Smooth muscle cell (in vitro differentiated cells): ENCODE data around the gene NME2. TPM values are rescaled to one million over a fixed set of nuclear protein-coding genes. Genes with fewer than 3 reads are reported as not detected.

Experiments used
- DNase-seq: peaks from one replicate; lab custom pipeline; 2025; ENCODE audit not compliant: unreplicated experiment; lab: John Stamatoyannopoulos, UW
- H2AFZ ChIP-seq: fragments of 200-600 bp; sonication (generic); 2 replicates; pipeline ENCODE4 v1.6.0; 2016; ENCODE audit warnings: antibody characterized with exemption, low read depth, mild to moderate bottlenecking
- H3F3A ChIP-seq: fragments of 200-600 bp; sonication (generic); 2 replicates; pipeline ENCODE4 v1.6.0; 2017; ENCODE audit warnings: antibody characterized with exemption, low read depth
- H3K27ac ChIP-seq: fragments of 200-600 bp; sonication (generic); 2 replicates; pipeline ENCODE4 v1.5.1; 2016; ENCODE audit warnings: low read depth, mild to moderate bottlenecking
- H3K27me3 ChIP-seq: fragments of 200-600 bp; sonication (generic); 2 replicates; pipeline ENCODE4 v1.6.1; 2016; ENCODE audit warnings: low read depth, mild to moderate bottlenecking
- H3K36me3 ChIP-seq: fragments of 200-600 bp; sonication (generic); 2 replicates; pipeline ENCODE4 v1.5.1; 2016; ENCODE audit warnings: low read depth
- H3K4me1 ChIP-seq: fragments of 200-600 bp; sonication (generic); 2 replicates; pipeline ENCODE4 v1.5.1; 2016; ENCODE audit warnings: low read depth
- H3K4me2 ChIP-seq: fragments of 200-600 bp; sonication (generic); 2 replicates; pipeline ENCODE4 v1.6.0; 2016; ENCODE audit warnings: mild to moderate bottlenecking
- H3K4me3 ChIP-seq: fragments of 200-600 bp; sonication (generic); 2 replicates; pipeline ENCODE4 v1.5.1; 2016; ENCODE audit warnings: mild to moderate bottlenecking
- H3K79me2 ChIP-seq: fragments of 200-600 bp; sonication (generic); 2 replicates; pipeline ENCODE4 v1.6.0; 2016; ENCODE audit warnings: low read depth, mild to moderate bottlenecking
- H3K9ac ChIP-seq: fragments of 200-600 bp; sonication (generic); 2 replicates; pipeline ENCODE4 v1.6.0; 2016; ENCODE audit warnings: low read depth
- H3K9me3 ChIP-seq: fragments of 200-600 bp; sonication (generic); replicated peaks from 2 replicates; pipeline ENCODE4 v1.5.1; 2016; ENCODE audit warnings: low read depth
- H4K20me1 ChIP-seq: fragments of 200-600 bp; sonication (generic); 2 replicates; pipeline ENCODE4 v1.6.0; 2016; ENCODE audit warnings: low read depth
- CTCF ChIP-seq: fragments of 200-600 bp; sonication (generic); IDR thresholded peaks from 2 replicates; pipeline ENCODE4 v1.5.1; 2017; ENCODE audit warnings: borderline replicate concordance, mild to moderate bottlenecking, antibody characterized with exemption; ENCODE audit not compliant: insufficient read depth, poor library complexity, severe bottlenecking
- WGBS: methylation state at CpG from one replicate; pipeline ENCODE4 v1.1.7; 2016; ENCODE audit warnings: low lambda C conversion rate; 5-methylcytosine and 5-hydroxymethylcytosine counted together
- polyA plus RNA-seq: library from polyadenylated mRNA; unstranded; fragments of >200 nt; fragmentation: Nextera tagmentation; extraction: Ambion mirVana; gene quantifications from 2 replicates; pipeline ENCODE4 v1.2.1, GENCODE V29; 2016
- total RNA-seq: library from RNA; depleted of rRNA; stranded (reverse); fragments of >200 nt; gene quantifications from 2 replicates; pipeline ENCODE4 v1.2.3, GENCODE V29; 2014

Gene NME2
- total and polyA plus RNA-seq, 2 experiments from 2014 or later: 496 to 675 TPM

- no peak for TF ChIP-seq CTCF
- Histone ChIP-seq H3K4me3 (no peak overlapping the region), H3K4me1 (peaks cover 6% of the 10 kb centered on the region), H3K36me3 (no peaks in the 10 kb centered on the region), H3K4me2 (no peak overlapping the region), H2AFZ (no peak overlapping the region), H3K27me3 (no peaks in the 10 kb centered on the region), H3K79me2 (peaks cover 5% of the 10 kb centered on the region), H4K20me1 (no peaks in the 10 kb centered on the region), H3K27ac (no peak overlapping the region), H3F3A (peaks cover 14% of the 10 kb centered on the region), H3K9ac (no peak overlapping the region), H3K9me3 (no peaks in the 10 kb centered on the region)
- WGBS: 97% methylated on average over 2 of the region's 2 CpGs
- DNase-seq: no peak
These were observed 17.0 kb upstream of the NME2 start for GRCh38 chr17:51149163-51149562.

GRCh38 chr17:51150932-51151331, 15.3 kb upstream of the NME2 start:
- Histone ChIP-seq H3K9ac (no peak overlapping the region), H3K4me1 (peaks cover 14% of the 10 kb centered on the region), H3K79me2 (peaks cover 23% of the 10 kb centered on the region), H3K9me3 (no peaks in the 10 kb centered on the region), H4K20me1 (no peaks in the 10 kb centered on the region), H3K4me3 (no peak overlapping the region), H3K27ac (no peak overlapping the region), H3K4me2 (no peak overlapping the region), H3K36me3 (no peaks in the 10 kb centered on the region), H3F3A (peaks cover 8% of the 10 kb centered on the region), H2AFZ (no peak overlapping the region), H3K27me3 (no peaks in the 10 kb centered on the region)
- no peak for TF ChIP-seq CTCF
- DNase-seq: no peak
- 90% methylated on average over 5 of the region's 5 CpGs for WGBS

GRCh38 chr17:51152766-51153209, 13.4 kb upstream of the NME2 start:
- no peak for TF ChIP-seq CTCF
- peak overlapping the region; percentile 66 for H3K4me3 ChIP-seq

More at GRCh38 chr17:51152766-51153209, 13.4 kb upstream of the NME2 start:
- no peaks in the 10 kb centered on the region for H3K27me3 ChIP-seq
- peaks cover 41% of the 10 kb centered on the region for H3K79me2 ChIP-seq
- peak overlapping the region; percentile 84 for H3K4me2 ChIP-seq
- peaks cover 8% of the 10 kb centered on the region for H3F3A ChIP-seq
- no peaks in the 10 kb centered on the region for H4K20me1 ChIP-seq
- H3K36me3 ChIP-seq: no peaks in the 10 kb centered on the region
- no peaks in the 10 kb centered on the region for H3K9me3 ChIP-seq
- H3K9ac ChIP-seq: peak overlapping the region; percentile 76
- H3K4me1 ChIP-seq: peaks cover 14% of the 10 kb centered on the region
- H3K27ac ChIP-seq: peak overlapping the region; percentile 92
- DNase-seq: no peak
- 53% methylated on average over 8 of the region's 8 CpGs for WGBS
- H2AFZ ChIP-seq: peak overlapping the region; percentile 92
